Activated naive CD8-positive, alpha-beta T cell treated with anti-CD3 and anti-CD28 coated beads, Interleukin-2, amount 10 ng/mL, durations not matched to agents 7 days and 5 days (primary cell): ENCODE results near the gene PHPT1. TPM values are rescaled to one million over a fixed set of nuclear protein-coding genes. Genes with fewer than 3 reads are reported as not detected.

Source experiments
- ATAC-seq: fragments of 150-1000 bp; cut with Tn5 transposase; one replicate; pipeline ENCODE4 v1.10.0; 2021; ENCODE audit warnings: low read depth, moderate library complexity
- POLR2A ChIA-PET: fragments of 350-600 bp; sonication (Branson Sonifier 250); formaldehyde crosslinking; loops from one replicate; lab custom pipeline; 2021; ENCODE audit warnings: antibody characterized with exemption; lab: Charles Lee
- DNase-seq: peaks from one replicate; pipeline ENCODE4 v3.0.0; 2021
- H3K27ac Mint-ChIP-seq: one replicate; pipeline ENCODE4 v1.8.0; 2022; ENCODE audit warnings: mild to moderate bottlenecking, mixed read lengths
- H3K27me3 Mint-ChIP-seq: one replicate; pipeline ENCODE4 v1.8.0; 2022; ENCODE audit warnings: mild to moderate bottlenecking, moderate library complexity, mixed read lengths
- H3K36me3 Mint-ChIP-seq: one replicate; pipeline ENCODE4 v1.8.0; 2021; ENCODE audit warnings: mild to moderate bottlenecking, mixed read lengths
- H3K4me1 Mint-ChIP-seq: one replicate; pipeline ENCODE4 v1.8.0; 2021; ENCODE audit warnings: mixed read lengths
- H3K4me3 Mint-ChIP-seq: one replicate; pipeline ENCODE4 v1.8.0; 2022; ENCODE audit warnings: mild to moderate bottlenecking, moderate library complexity, mixed read lengths
- H3K9me3 Mint-ChIP-seq: one replicate; pipeline ENCODE4 v1.8.0; 2021; ENCODE audit warnings: mixed read lengths
- total RNA-seq, 2 experiments: library from RNA; stranded (reverse); gene quantifications; one replicate each; pipeline ENCODE4 v1.2.3, GENCODE V29; 2021

PHPT1 gene
- total RNA-seq, 2 experiments from 2014 or later = 80.5 to 89.0 TPM

DNA sequence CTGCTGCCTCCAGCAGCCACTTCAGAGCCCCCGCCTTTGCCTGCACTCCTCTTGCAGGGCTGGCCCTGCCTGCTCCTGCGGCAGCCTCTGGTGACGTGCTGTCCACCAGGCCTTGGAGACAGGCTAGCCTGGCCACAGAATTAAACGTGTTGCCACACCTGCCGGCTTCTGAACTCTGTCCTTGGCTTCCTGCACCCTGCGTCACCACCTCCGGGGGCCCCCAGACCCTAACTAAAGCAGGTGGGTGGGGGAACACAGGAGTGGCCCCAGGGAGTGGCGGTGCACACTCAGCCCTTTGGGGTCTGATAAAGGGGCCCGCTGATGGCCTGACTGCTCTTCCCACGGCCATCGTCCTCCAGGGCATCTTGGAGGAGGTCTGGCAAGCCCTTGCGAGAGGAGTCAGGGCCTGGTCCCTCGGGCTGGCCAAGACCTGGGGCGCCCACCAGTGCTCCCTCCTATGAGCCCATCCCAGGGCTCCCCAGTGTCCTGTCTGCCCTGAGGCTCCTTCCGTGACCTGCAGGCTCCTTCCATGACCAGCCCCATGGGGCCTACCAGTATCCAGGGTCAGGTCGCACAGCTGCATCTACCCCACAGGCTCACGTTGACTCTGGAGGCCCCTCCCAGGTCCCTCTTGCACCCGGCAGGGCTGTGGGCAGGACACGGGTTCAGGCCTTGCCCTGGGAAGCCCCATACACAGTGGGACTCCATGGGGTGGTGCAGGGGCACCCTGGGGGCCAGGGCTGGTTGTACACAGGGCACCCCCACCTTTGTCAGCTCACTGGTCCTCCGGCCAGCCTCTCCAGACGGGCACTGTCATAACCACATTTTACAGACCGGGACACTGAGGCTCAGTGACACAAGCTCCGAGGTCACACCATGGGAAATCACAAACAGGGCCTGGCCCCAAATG, 1.9 kb downstream of the PHPT1 start:
- DNase-seq (no peak), ATAC-seq (no peak)
- peaks cover 5% of the 10 kb centered on the region for H3K4me1 Mint-ChIP-seq
- H3K27me3 Mint-ChIP-seq = peaks cover 7% of the 10 kb centered on the region
- no peak overlapping the region for H3K4me3 Mint-ChIP-seq
- peaks cover 1% of the 10 kb centered on the region for H3K36me3 Mint-ChIP-seq
- H3K9me3 Mint-ChIP-seq = no peaks in the 10 kb centered on the region
- no peak overlapping the region for H3K27ac Mint-ChIP-seq
- POLR2A ChIA-PET = interaction anchor here (1.2 kb wide), 1 partner anchor 35 kb away, joined by 5 read pairs; the partner anchor contains the start of gene TRAF2

DNA sequence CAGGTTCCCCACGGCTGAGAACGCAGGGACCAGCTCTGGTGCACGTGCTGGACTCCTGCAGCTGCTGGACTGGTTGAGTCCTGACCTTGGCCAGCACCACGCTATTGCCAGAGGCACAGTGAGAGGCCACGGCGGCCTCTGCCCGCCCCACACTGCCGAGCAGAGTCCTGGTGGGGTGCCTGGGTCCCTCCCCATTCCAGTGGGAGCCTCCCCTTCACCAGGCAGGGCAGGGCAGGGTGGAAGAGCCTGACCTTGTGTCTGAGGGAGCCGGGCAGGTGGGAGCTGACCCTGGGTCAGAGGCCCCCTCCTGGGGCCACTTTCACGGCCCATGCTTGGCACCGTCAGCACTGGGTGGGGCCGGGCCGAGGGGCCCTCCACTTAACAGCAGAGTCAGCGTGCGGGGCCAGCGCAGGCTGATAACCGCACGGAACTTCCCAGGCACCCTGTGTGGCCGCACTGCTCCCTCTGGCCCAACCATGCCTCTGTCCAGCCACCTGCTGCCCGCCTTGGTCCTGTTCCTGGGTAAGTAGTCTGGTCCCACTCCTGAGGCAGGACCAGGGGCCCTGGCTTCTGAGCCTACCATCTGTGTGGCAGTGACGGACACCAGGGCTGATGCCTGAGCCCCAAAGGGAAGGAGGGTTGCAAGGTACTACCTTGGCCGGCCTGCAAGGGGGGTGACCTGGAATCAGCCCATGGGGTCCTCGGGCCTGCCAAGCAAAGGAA, 2.9 kb downstream of the PHPT1 start, which contains the start of gene MAMDC4:
MAMDC4 (plus strand) TSS at position 406 of the 723 bp plus-strand sequence; CDS start at position 477, 71 bp downstream.
- DNase-seq (no peak), ATAC-seq (no peak)
- no peak within 1 kb of the TSS for H3K27ac Mint-ChIP-seq
- H3K4me3 Mint-ChIP-seq = no peak within 1 kb of the TSS
- peaks cover 5% of the 10 kb centered on the region for H3K4me1 Mint-ChIP-seq
- POLR2A ChIA-PET = interaction anchor here (1.3 kb wide), 1 partner anchor 10 kb away, joined by 3 read pairs; no protein-coding TSS in a partner anchor
- H3K36me3 Mint-ChIP-seq = peaks cover 1% of the 10 kb centered on the region
- H3K27me3 Mint-ChIP-seq = peaks cover 2% of the 10 kb centered on the region
- no peaks in the 10 kb centered on the region for H3K9me3 Mint-ChIP-seq

DNA sequence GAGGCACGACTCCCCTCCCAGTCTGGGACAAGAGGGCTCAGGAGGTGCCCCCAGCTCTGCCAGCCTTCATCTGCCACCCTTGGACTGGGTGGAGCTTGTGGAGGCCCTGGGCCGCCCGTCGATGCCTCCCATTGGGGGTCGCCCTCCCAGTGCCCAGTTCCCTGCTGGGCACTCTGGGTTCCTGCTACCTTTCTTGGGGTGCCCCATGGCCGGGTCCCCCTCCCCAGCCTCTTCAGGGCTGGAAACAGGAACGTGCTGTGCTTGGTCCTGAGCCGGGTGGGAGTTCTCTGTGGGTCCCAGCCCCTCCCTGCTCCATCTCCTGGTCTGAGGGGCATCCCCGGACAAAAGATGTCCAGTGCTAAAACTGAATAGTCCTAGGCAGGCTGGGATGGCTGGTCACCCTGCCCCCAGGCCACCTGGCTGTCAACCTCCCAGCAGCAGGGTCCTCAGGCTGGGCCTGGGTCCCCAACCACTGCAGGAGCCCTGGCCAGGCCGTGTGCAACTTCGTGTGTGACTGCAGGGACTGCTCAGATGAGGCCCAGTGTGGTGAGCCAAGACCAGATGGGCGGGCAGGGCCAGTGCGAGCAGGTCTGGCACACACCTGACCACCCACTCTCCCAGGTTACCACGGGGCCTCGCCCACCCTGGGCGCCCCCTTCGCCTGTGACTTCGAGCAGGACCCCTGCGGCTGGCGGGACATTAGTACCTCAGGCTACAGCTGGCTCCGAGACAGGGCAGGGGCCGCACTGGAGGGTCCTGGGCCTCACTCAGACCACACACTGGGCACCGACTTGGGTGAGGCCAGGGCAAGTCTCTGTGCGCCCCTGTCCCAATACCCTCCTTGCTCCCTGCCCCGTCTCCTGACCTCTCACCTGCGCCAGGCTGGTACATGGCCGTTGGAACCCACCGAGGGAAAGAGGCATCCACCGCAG, 3.7 kb downstream of the PHPT1 start:
- Mint-ChIP-seq H3K27me3 (no peaks in the 10 kb centered on the region), H3K4me3 (no peak overlapping the region), H3K36me3 (peaks cover 1% of the 10 kb centered on the region), H3K4me1 (peaks cover 1% of the 10 kb centered on the region), H3K9me3 (no peaks in the 10 kb centered on the region), H3K27ac (no peak overlapping the region)
- ATAC-seq (no peak), DNase-seq (no peak)
- POLR2A ChIA-PET = interaction anchor here (1.1 to 1.3 kb wide), 2 partner anchors 9 to 29 kb away, joined by 3 read pairs; no protein-coding TSS in a partner anchor

DNA sequence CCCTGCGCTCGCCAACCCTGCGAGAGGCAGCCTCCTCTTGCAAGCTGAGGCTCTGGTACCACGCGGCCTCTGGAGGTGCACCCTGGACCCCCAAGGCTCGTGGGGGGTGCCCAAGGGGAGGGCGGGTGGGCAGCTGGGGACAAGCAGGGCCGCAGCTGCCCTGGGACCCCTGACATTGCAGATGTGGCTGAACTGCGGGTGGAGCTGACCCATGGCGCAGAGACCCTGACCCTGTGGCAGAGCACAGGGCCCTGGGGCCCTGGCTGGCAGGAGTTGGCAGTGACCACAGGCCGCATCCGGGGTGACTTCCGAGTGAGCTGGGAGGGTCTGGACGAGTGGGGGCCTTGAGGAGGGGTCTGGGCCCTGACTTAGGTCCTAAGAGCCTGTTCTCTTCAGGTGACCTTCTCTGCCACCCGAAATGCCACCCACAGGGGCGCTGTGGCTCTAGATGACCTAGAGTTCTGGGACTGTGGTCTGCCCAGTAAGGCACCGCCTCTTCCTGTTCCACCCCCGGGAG, 4.4 kb downstream of the PHPT1 start:
- H3K9me3 Mint-ChIP-seq = no peaks in the 10 kb centered on the region
- no peak overlapping the region for H3K27ac Mint-ChIP-seq
- peaks cover 1% of the 10 kb centered on the region for H3K4me1 Mint-ChIP-seq
- H3K4me3 Mint-ChIP-seq = no peak overlapping the region
- ATAC-seq = no peak
- POLR2A ChIA-PET = interaction anchor here (1.1 kb wide), 1 partner anchor 28 kb away, joined by 3 read pairs; no protein-coding TSS in a partner anchor
- H3K36me3 Mint-ChIP-seq = no peaks in the 10 kb centered on the region
- H3K27me3 Mint-ChIP-seq = no peaks in the 10 kb centered on the region
- DNase-seq = no peak

DNA sequence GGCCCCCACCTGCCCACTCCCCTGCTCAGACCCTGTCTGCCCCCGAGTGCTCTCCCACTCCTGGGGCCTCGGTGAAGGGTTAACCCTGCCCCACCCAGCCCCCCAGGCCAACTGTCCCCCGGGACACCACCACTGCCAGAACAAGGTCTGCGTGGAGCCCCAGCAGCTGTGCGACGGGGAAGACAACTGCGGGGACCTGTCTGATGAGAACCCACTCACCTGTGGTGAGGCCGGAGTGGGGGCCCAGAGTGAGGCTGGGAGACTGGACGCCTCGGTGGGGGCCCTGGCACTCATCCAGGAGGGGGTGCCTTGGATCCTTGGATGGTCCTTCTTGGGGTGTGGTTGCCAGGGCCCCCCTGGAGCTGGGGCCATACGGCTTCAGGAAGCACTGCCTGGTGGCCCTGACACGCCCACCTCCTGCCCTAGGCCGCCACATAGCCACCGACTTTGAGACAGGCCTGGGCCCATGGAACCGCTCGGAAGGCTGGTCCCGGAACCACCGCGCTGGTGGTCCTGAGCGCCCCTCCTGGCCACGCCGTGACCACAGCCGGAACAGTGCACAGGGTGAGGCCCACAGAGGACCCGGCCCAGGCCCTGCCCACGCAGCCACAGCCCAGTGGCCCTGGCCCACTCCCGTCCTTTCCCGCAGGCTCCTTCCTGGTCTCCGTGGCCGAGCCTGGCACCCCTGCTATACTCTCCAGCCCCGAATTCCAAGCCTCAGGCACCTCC, 5.1 kb downstream of the PHPT1 start:
- no peaks in the 10 kb centered on the region for H3K27me3 Mint-ChIP-seq
- ATAC-seq = no peak

DNA sequence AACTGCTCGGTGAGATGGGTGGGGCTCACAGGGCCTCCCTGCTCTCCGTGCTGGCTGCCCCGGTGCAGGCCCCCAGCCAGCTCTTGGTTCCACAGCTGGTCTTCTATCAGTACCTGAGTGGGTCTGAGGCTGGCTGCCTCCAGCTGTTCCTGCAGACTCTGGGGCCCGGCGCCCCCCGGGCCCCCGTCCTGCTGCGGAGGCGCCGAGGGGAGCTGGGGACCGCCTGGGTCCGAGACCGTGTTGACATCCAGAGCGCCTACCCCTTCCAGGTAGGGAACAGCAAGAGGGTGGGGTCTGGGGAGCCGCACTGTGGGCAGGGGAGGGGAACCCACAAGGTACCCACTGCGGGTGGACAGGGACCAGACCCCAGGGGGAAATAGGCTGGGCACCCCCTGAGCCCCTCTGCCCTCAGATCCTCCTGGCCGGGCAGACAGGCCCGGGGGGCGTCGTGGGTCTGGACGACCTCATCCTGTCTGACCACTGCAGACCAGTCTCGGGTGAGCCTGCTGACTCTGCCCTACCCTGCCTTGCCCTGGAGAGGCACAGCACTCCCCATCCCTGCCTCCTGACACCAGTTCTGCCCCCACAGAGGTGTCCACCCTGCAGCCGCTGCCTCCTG, 5.7 kb downstream of the PHPT1 start:
- no peaks in the 10 kb centered on the region for H3K27me3 Mint-ChIP-seq
- no peaks in the 10 kb centered on the region for H3K9me3 Mint-ChIP-seq
- H3K4me1 Mint-ChIP-seq = no peaks in the 10 kb centered on the region
- no peak overlapping the region for H3K4me3 Mint-ChIP-seq
- no peaks in the 10 kb centered on the region for H3K36me3 Mint-ChIP-seq
- POLR2A ChIA-PET = interaction anchor here (1.1 kb wide), 1 partner anchor 9 kb away, joined by 3 read pairs; no protein-coding TSS in a partner anchor
- DNase-seq (no peak), ATAC-seq (no peak)
- H3K27ac Mint-ChIP-seq = no peak overlapping the region

More for the DNA sequence above, 5.1 kb downstream of the PHPT1 start:
- no peak for DNase-seq
- Mint-ChIP-seq H3K36me3 (no peaks in the 10 kb centered on the region), H3K9me3 (no peaks in the 10 kb centered on the region), H3K27ac (no peak overlapping the region), H3K4me3 (no peak overlapping the region), H3K4me1 (peaks cover 1% of the 10 kb centered on the region)
- POLR2A ChIA-PET = interaction anchor here (1.1 kb wide), 2 partner anchors 10 to 28 kb away, joined by 3 read pairs; no protein-coding TSS in a partner anchor

DNA sequence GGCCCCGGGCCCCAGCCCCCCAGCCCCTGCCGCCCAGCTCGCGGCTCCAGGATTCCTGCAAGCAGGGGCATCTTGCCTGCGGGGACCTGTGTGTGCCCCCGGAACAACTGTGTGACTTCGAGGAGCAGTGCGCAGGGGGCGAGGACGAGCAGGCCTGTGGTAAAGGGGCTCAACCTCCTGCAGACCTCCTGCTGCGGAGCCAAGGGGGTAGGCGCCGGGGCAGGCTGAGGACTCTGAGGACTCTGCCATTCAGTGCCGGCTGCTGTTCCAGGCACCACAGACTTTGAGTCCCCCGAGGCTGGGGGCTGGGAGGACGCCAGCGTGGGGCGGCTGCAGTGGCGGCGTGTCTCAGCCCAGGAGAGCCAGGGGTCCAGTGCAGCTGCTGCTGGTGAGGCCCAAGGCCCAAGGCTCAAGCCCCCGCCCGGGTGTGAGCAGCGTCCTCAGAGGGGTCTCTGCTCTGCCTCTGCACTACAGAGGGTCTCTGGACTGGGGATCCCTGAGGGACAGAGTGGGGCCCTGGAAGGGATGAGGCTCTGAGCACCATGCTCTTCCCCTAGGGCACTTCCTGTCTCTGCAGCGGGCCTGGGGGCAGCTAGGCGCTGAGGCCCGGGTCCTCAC, 6.4 kb downstream of the PHPT1 start:
- Mint-ChIP-seq H3K27me3 (no peaks in the 10 kb centered on the region), H3K36me3 (no peaks in the 10 kb centered on the region), H3K27ac (no peak overlapping the region), H3K4me1 (no peaks in the 10 kb centered on the region), H3K4me3 (no peak overlapping the region), H3K9me3 (no peaks in the 10 kb centered on the region)
- ATAC-seq (no peak), DNase-seq (no peak)
- POLR2A ChIA-PET = interaction anchor here (1.1 kb wide), 1 partner anchor 8 kb away, joined by 3 read pairs; no protein-coding TSS in a partner anchor

DNA sequence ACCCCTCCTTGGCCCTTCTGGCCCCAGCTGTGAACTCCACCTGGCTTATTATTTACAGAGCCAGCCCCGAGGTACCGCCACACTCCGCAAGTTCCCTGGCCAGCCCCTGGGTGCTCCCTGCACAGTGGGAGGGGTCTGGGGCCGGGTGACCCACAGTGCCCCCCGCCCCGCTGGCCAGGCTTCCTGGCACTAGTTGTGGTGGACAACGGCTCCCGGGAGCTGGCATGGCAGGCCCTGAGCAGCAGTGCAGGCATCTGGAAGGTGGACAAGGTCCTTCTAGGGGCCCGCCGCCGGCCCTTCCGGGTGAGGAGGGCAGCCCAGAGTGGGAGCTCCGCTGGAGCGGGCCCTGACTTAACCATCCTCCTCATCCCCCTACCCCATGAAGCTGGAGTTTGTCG, 6.9 kb downstream of the PHPT1 start:
- no peaks in the 10 kb centered on the region for H3K36me3 Mint-ChIP-seq
- no peak overlapping the region for H3K4me3 Mint-ChIP-seq
- H3K27me3 Mint-ChIP-seq = no peaks in the 10 kb centered on the region
- POLR2A ChIA-PET = no interaction called here
- H3K27ac Mint-ChIP-seq = no peak overlapping the region
- DNase-seq (no peak), ATAC-seq (no peak)
- H3K4me1 Mint-ChIP-seq = no peaks in the 10 kb centered on the region
- H3K9me3 Mint-ChIP-seq = no peaks in the 10 kb centered on the region

DNA sequence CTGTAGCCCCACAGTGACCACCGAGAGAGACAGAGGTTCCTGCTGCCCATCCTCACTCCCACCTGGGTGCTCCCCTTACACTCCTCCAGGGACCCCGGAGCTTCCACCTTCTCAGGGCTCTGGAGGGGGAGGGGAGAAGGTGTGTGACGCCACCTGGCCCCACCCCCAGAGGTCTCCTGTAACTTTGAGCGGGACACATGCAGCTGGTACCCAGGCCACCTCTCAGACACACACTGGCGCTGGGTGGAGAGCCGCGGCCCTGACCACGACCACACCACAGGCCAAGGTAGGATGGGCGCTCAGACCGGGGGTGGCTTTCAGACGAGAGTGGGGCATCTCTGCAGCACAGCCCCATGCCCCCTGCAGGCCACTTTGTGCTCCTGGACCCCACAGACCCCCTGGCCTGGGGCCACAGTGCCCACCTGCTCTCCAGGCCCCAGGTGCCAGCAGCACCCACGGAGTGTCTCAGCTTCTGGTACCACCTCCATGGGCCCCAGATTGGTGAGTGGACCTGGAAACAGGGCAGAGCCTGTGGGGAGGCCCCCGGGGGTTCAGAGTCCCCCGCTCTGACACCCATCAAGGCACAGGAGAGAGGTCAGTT, 7.4 kb downstream of the PHPT1 start:
- H3K4me3 Mint-ChIP-seq = no peak overlapping the region
- no peaks in the 10 kb centered on the region for H3K4me1 Mint-ChIP-seq
- no peaks in the 10 kb centered on the region for H3K9me3 Mint-ChIP-seq
- H3K36me3 Mint-ChIP-seq = no peaks in the 10 kb centered on the region
- POLR2A ChIA-PET = no interaction called here
- no peak overlapping the region for H3K27ac Mint-ChIP-seq
- no peaks in the 10 kb centered on the region for H3K27me3 Mint-ChIP-seq
- no peak for ATAC-seq
- DNase-seq = no peak

DNA sequence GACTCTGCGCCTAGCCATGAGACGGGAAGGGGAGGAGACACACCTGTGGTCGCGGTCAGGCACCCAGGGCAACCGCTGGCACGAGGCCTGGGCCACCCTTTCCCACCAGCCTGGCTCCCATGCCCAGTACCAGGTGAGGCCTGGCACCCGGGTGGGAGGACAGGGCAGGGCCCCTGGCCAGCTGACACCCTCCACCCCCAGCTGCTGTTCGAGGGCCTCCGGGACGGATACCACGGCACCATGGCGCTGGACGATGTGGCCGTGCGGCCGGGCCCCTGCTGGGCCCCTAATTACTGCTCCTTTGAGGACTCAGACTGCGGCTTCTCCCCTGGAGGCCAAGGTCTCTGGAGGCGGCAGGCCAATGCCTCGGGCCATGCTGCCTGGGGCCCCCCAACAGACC, 8.0 kb downstream of the PHPT1 start:
- Mint-ChIP-seq H3K36me3 (peaks cover 1% of the 10 kb centered on the region), H3K27me3 (no peaks in the 10 kb centered on the region), H3K27ac (no peak overlapping the region), H3K4me1 (no peaks in the 10 kb centered on the region), H3K9me3 (no peaks in the 10 kb centered on the region), H3K4me3 (no peak overlapping the region)
- no peak for ATAC-seq
- POLR2A ChIA-PET = no interaction called here
- no peak for DNase-seq
